ENCODE measurements around the gene COL8A2. TPM values are rescaled to one million over a fixed set of nuclear protein-coding genes. Genes with fewer than 3 reads are reported as not detected.

COL8A2 gene
- polyA plus RNA-seq, 3 donors = 0.90 to 3.0 (median 1.6) TPM

- peaks cover 31 to 40% of the 10 kb centered on the region in 2 donors for H3K4me1 ChIP-seq (ENCODE audit: control insufficient read depth in 1 of 2, insufficient read depth in 2 of 2, low read length in 2 of 2)
- intact Hi-C loops (cut with micrococcal nuclease) = no loop called here
- Mint-ChIP-seq H3K9me3 (no peaks in the 10 kb centered on the region), H3K4me3 (no peak overlapping the region), H3K27ac (peak overlapping the region in 3 of 7 donors; percentile 19 to 63 (median 30)), H3K36me3 (peaks cover 2 to 3% of the 10 kb centered on the region in 2 donors), H3K4me1 (peaks cover 34% of the 10 kb centered on the region), H3K27me3 (ENCODE audit: low read depth in 3 of 3) (peaks cover 4 to 15% (median 8%) of the 10 kb centered on the region in 3 donors)
- DNase-seq = no peak
- H4K20me1 ChIP-seq (ENCODE audit: insufficient read depth, low read length) = no peaks in the 10 kb centered on the region
- H3K4me3 ChIP-seq (replicated peaks in 1 of 3; ENCODE audit: low read depth in 2 of 3, low read length in 3 of 3) = no peak overlapping the region
- no peaks in the 10 kb centered on the region for H3K27me3 ChIP-seq (ENCODE audit: control insufficient read depth in 2 of 2, insufficient read depth in 2 of 2, low read length in 2 of 2)
- WGBS (ENCODE audit: insufficient coverage) = 92% methylated on average over 9 of the region's 11 CpGs
- H2AFZ ChIP-seq (ENCODE audit: insufficient read depth, low read depth, low read length, poor library complexity, severe bottlenecking) = no peak overlapping the region
- H3K36me3 ChIP-seq (replicated peaks in 1 of 2; ENCODE audit: control insufficient read depth in 1 of 2, insufficient read depth in 2 of 2, low read length in 2 of 2) = no peaks in the 10 kb centered on the region
- no peak overlapping the region for H3K4me2 ChIP-seq (replicated peaks; ENCODE audit: extremely low read depth, low read length, poor library complexity, severe bottlenecking)
- H3K9me3 ChIP-seq (replicated peaks in 1 of 2; ENCODE audit: control insufficient read depth in 1 of 2, insufficient read depth in 1 of 2, low read length in 2 of 2) = no peaks in the 10 kb centered on the region
- no peak overlapping the region for H3K27ac ChIP-seq (ENCODE audit: low read depth in 1 of 2, low read length in 2 of 2)
- TF ChIP-seq, protein P1, sequence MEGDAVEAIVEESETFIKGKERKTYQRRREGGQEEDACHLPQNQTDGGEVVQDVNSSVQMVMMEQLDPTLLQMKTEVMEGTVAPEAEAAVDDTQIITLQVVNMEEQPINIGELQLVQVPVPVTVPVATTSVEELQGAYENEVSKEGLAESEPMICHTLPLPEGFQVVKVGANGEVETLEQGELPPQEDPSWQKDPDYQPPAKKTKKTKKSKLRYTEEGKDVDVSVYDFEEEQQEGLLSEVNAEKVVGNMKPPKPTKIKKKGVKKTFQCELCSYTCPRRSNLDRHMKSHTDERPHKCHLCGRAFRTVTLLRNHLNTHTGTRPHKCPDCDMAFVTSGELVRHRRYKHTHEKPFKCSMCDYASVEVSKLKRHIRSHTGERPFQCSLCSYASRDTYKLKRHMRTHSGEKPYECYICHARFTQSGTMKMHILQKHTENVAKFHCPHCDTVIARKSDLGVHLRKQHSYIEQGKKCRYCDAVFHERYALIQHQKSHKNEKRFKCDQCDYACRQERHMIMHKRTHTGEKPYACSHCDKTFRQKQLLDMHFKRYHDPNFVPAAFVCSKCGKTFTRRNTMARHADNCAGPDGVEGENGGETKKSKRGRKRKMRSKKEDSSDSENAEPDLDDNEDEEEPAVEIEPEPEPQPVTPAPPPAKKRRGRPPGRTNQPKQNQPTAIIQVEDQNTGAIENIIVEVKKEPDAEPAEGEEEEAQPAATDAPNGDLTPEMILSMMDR (IDR thresholded peaks at IDR 0.05) = no peak
- H3K9ac ChIP-seq (ENCODE audit: insufficient read depth, low read length, poor library complexity, severe bottlenecking) = peak overlapping the region; percentile 4
- no peaks in the 10 kb centered on the region for H3K79me2 ChIP-seq (ENCODE audit: insufficient read depth, low read length)
These were observed 3.3 kb upstream of the COL8A2 start for GRCh38 chr1:36128126-36128904.

DNA sequence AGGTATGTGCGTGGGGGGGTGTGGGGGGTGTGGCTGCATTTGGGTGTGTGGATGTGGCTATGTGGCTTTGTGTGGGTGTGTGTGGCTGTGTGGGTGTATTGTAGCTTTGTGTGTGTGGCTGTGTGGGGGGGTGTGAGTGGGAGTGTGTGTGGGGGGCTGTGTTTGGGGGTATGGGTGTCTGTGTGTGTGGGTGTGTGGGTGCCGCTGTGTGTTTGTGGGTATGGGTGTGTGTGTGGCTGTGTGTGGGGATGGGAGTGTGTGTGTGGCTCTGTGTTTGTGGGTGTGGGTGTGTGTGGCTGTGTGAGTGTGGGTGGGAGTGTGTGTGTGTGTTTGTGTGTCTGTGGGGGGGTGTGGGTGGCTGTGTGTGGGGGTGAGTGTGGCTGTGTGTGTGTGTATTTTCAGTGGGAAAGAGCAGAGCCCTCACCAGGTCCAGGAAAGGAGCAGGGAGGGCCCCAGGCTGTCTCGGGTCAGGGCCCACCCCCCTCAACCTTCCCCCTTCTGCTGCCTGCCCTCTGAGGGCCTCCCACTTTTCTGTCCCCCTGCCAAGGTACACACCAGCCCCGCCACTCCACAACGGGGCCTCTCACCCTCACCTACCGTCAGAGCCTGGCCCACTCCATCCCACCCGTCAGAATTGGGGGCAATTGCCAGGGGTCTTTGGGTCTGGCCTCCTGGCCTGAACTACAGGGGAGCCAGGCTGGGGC, 1.9 kb upstream of the COL8A2 start:
- 73% methylated on average over 3 of the region's 7 CpGs for WGBS (ENCODE audit: insufficient coverage)
- Histone ChIP-seq H3K79me2 (ENCODE audit: insufficient read depth, low read length) (peaks cover 3% of the 10 kb centered on the region), H4K20me1 (ENCODE audit: insufficient read depth, low read length) (no peaks in the 10 kb centered on the region), H3K9ac (ENCODE audit: insufficient read depth, low read length, poor library complexity, severe bottlenecking) (no peak overlapping the region), H3K36me3 (replicated peaks in 1 of 2; ENCODE audit: control insufficient read depth in 1 of 2, insufficient read depth in 2 of 2, low read length in 2 of 2) (no peaks in the 10 kb centered on the region), H3K9me3 (replicated peaks in 1 of 2; ENCODE audit: control insufficient read depth in 1 of 2, insufficient read depth in 1 of 2, low read length in 2 of 2) (no peaks in the 10 kb centered on the region), H3K4me3 (replicated peaks in 1 of 3; ENCODE audit: low read depth in 2 of 3, low read length in 3 of 3) (no peak overlapping the region), H3K4me2 (replicated peaks; ENCODE audit: extremely low read depth, low read length, poor library complexity, severe bottlenecking) (no peak overlapping the region), H3K27me3 (ENCODE audit: control insufficient read depth in 2 of 2, insufficient read depth in 2 of 2, low read length in 2 of 2) (no peaks in the 10 kb centered on the region), H3K4me1 (ENCODE audit: control insufficient read depth in 1 of 2, insufficient read depth in 2 of 2, low read length in 2 of 2) (peaks cover 44 to 54% of the 10 kb centered on the region in 2 donors), H2AFZ (ENCODE audit: insufficient read depth, low read depth, low read length, poor library complexity, severe bottlenecking) (no peak overlapping the region), H3K27ac (ENCODE audit: low read depth in 1 of 2, low read length in 2 of 2) (no peak overlapping the region)
- peaks cover 48% of the 10 kb centered on the region for H3K4me1 Mint-ChIP-seq
- peaks cover 4 to 15% (median 8%) of the 10 kb centered on the region in 3 donors for H3K27me3 Mint-ChIP-seq (ENCODE audit: low read depth in 3 of 3)
- no peak overlapping the region for H3K4me3 Mint-ChIP-seq
- peaks cover 3 to 5% of the 10 kb centered on the region in 2 donors for H3K36me3 Mint-ChIP-seq
- intact Hi-C loops (cut with micrococcal nuclease) = no loop called here
- TF ChIP-seq, protein P1 (IDR thresholded peaks at IDR 0.05) = no peak
- H3K27ac Mint-ChIP-seq = peak overlapping the region in 1 of 7 donors; percentile 50
- no peaks in the 10 kb centered on the region for H3K9me3 Mint-ChIP-seq
- no peak for DNase-seq

All from CD14-positive monocyte (primary cell).